ENCODE measurements around the gene ACOT11. TPM values are rescaled to one million over a fixed set of nuclear protein-coding genes. Genes with fewer than 3 reads are reported as not detected.

The ACOT11 gene
- total RNA-seq, 2 donors from 2014 or later, result 3.9 to 6.3 TPM

DNA sequence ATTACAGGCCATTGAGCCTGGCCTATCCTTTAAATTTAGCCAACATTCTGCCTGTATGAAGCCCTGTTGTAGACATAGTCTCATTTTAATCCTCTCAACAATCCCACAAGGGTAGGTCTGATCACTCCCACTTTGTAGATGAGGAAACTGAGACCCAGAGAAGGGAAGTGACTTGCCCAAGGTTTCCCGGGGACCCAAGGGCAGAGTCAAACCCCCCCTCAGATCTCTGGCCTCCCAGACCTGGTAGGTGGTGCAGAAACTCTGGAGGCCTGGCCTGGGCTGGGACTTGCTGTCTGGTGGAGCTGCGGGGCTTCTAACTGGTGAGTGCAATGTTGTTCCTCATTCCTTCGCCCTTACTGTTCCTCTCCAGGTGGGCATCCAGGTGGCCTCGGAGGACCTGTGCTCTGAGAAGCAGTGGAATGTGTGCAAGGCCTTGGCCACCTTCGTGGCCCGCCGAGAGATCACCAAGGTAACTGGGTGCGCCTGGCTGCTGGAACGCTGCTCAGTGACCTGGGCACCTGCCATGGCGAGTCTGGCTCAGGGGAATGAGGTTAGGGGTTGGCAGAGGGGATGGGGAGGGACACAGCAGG lies 45.6 kb downstream of the ACOT11 start:
- H3K9me3 ChIP-seq, result no peaks in the 10 kb centered on the region
- H3K4me1 ChIP-seq, result peaks cover 7% of the 10 kb centered on the region
- H3K27me3 ChIP-seq, result no peaks in the 10 kb centered on the region
- H3K36me3 ChIP-seq (replicated peaks in 1 of 2; ENCODE audit: insufficient read depth in 1 of 2, low read depth in 2 of 2), result no peaks in the 10 kb centered on the region
- ATAC-seq (no peak), DNase-seq (no peak)
- H3K27ac ChIP-seq, result no peak overlapping the region
- no peak for TF ChIP-seq CTCF (IDR thresholded peaks at IDR 0.05)
- no peak for TF ChIP-seq POLR2A (IDR thresholded peaks at IDR 0.05)
- intact Hi-C loops (cut with DNase I), result no loop called here
- 72 to 84% methylated on average over 5 to 10 of the region's 10 CpGs for WGBS, 2 donors
- H3K4me3 ChIP-seq, result no peak overlapping the region

DNA sequence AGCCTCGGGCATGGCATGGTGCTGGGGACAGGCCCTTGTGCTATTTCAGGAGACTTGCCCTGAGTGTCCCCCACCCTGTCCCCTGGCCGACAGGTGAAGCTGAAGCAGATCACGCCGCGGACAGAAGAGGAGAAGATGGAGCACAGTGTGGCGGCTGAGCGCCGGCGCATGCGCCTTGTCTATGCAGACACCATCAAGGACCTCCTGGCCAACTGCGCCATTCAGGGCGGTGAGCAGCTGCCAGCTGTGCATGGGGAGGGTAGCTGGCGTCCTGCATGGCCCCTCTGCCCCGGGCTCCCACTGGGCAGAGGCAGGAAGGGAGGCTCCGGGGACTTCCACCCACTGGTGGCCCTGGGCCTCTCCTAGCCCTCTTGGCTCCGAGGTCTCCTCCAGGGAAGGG lies 46.4 kb downstream of the ACOT11 start:
- H3K4me1 ChIP-seq, result peaks cover 7% of the 10 kb centered on the region
- TF ChIP-seq CTCF (IDR thresholded peaks at IDR 0.05) (no peak), POLR2A (IDR thresholded peaks at IDR 0.05) (no peak)
- H3K4me3 ChIP-seq, result no peak overlapping the region
- H3K36me3 ChIP-seq (replicated peaks in 1 of 2; ENCODE audit: insufficient read depth in 1 of 2, low read depth in 2 of 2), result no peaks in the 10 kb centered on the region
- 63 to 93% methylated on average over 1 to 16 of the region's 16 CpGs for WGBS, 2 donors
- no peak for ATAC-seq
- no peaks in the 10 kb centered on the region for H3K27me3 ChIP-seq
- intact Hi-C loops (cut with DNase I), result no loop called here
- no peaks in the 10 kb centered on the region for H3K9me3 ChIP-seq
- DNase-seq, result no peak
- no peak overlapping the region for H3K27ac ChIP-seq

GRCh38 chr1:54595956-54596498 lies 48.0 kb downstream of the ACOT11 start:
- Histone ChIP-seq H3K27me3 (no peaks in the 10 kb centered on the region), H3K9me3 (no peaks in the 10 kb centered on the region), H3K27ac (no peak overlapping the region), H3K4me3 (no peak overlapping the region), H3K4me1 (peaks cover 7% of the 10 kb centered on the region), H3K36me3 (replicated peaks in 1 of 2; ENCODE audit: insufficient read depth in 1 of 2, low read depth in 2 of 2) (no peaks in the 10 kb centered on the region)
- ATAC-seq, result no peak
- no peak for TF ChIP-seq CTCF (IDR thresholded peaks at IDR 0.05)
- no peak for TF ChIP-seq POLR2A (IDR thresholded peaks at IDR 0.05)
- DNase-seq, result no peak
- WGBS, 2 donors, result 88 to 93% methylated on average over 3 of the region's 3 CpGs
- intact Hi-C loops (cut with DNase I), result no loop called here

GRCh38 chr1:54596756-54597155 lies 48.7 kb downstream of the ACOT11 start:
- no peaks in the 10 kb centered on the region for H3K27me3 ChIP-seq
- H3K27ac ChIP-seq, result no peak overlapping the region
- no peak overlapping the region for H3K4me3 ChIP-seq
- peaks cover 7% of the 10 kb centered on the region for H3K4me1 ChIP-seq
- H3K9me3 ChIP-seq, result no peaks in the 10 kb centered on the region
- no peaks in the 10 kb centered on the region for H3K36me3 ChIP-seq (replicated peaks in 1 of 2; ENCODE audit: insufficient read depth in 1 of 2, low read depth in 2 of 2)
- no peak for ATAC-seq
- DNase-seq, result no peak
- WGBS, 2 donors, result 69 to 93% methylated on average over 3 of the region's 3 CpGs
- intact Hi-C loops (cut with DNase I), result no loop called here
- TF ChIP-seq CTCF (IDR thresholded peaks at IDR 0.05) (no peak), POLR2A (IDR thresholded peaks at IDR 0.05) (no peak)

DNA sequence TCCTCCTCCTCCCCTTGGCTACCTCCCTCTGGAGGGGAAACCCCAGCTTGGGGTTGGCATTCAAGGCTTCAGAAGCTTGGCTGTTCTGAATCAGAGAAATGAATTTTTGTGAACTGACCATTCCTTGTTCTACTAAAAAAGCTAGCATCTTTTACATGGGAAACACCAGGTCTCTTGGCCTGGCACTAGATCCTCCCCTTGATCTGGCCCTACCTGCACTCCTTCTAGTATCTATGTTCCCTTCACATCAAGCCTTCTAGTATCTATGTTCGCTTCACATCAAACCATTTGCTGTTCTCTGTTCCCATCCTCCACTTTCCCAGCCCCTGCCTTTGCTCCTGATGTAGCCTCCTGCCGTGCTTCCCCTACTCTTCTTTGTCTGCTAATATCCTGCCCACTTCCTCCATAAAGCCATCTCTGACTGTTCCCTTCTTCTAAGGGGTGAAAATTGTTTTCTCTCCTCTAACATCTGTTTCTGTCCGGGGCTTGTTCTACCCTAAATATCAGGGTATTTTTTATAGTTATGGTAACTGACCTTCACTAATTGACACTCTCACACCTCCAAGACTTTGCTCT lies 49.5 kb downstream of the ACOT11 start:
- DNase-seq (no peak), ATAC-seq (no peak)
- Histone ChIP-seq H3K9me3 (no peaks in the 10 kb centered on the region), H3K36me3 (replicated peaks in 1 of 2; ENCODE audit: insufficient read depth in 1 of 2, low read depth in 2 of 2) (no peaks in the 10 kb centered on the region), H3K4me3 (no peak overlapping the region), H3K27ac (no peak overlapping the region), H3K27me3 (no peaks in the 10 kb centered on the region), H3K4me1 (peaks cover 7% of the 10 kb centered on the region)
- intact Hi-C loops (cut with DNase I), result no loop called here
- WGBS, 2 donors, result 88 to 89% methylated on average over 3 of the region's 3 CpGs
- TF ChIP-seq POLR2A (IDR thresholded peaks at IDR 0.05) (no peak), CTCF (IDR thresholded peaks at IDR 0.05) (no peak)
